Esophagus squamous epithelium (tissue), 4 donors: ENCODE data around the gene RNF10.
"Not testable (repeated sequence)": the region's sequence is repeated elsewhere in the genome, so short reads cannot be mapped to it uniquely, and the experiment has no call there.

Experiments used
- CTCF ChIP-seq, 6 experiments: fragments of 450-650 bp in 4 of 6; fragments of 200-600 bp in 2 of 6; sonication (generic) in 2 of 6; IDR thresholded peaks; one replicate each; pipeline ENCODE4 v1.5.1; 2016 to 2019; ENCODE audit warnings: antibody characterized with exemption in 6 of 6, mild to moderate bottlenecking in 4 of 6, moderate library complexity in 4 of 6
- POLR2A ChIP-seq, 4 donors: fragments of 450-650 bp; IDR thresholded peaks; one replicate each; pipeline ENCODE4 v1.6.1; 2017; ENCODE audit warnings: antibody characterized with exemption in 4 of 4, mild to moderate bottlenecking in 4 of 4, moderate library complexity in 3 of 4

DNA sequence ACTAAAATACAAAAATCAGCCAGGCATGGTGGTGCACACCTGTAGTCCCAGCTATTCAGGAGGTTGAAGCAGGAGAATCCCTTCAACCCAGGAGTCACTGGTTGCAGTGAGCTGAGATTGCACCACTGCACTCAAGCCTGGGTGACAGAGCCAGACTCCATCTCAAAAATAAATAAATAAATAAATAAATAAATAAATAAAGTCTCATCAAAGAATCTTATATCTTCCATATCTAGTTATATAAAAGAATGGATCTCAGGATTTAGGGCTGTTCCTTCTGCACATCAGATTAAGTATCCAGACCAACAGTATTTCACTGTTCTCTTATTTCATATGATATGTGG lies 3.8 kb upstream of the RNF10 start:
- not testable (repeated sequence) for TF ChIP-seq CTCF, POLR2A (IDR thresholded peaks at IDR 0.05)
